HS-27A (cell line): ENCODE data around the gene NKIRAS2.
"Not testable (repeated sequence)": the region's sequence is repeated elsewhere in the genome, so short reads cannot be mapped to it uniquely, and the experiment has no call there.

Source experiments
- DNase-seq: peaks from one replicate; pipeline ENCODE4 v3.0.0-alpha.2; 2012; ENCODE audit warnings: low read depth, missing footprints

Gene NKIRAS2

DNA sequence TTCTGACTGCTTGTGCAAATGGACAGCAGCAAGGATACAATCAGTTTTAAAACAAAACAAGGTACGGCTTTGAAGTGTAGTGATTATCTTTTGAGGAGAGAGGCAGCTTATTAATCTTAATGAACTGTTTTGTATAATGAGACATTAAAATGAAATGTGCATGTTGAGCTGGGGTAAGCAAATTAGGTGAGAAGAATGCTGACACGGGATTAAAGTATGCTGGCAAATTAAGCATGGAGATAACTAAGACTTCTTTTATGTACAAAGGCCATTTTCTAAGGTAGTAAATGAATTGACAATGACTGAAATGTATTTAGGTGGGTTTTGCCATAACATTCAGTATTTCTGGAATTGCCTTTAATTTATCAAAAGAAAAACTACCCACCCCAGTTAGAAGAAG lies 21.4 kb upstream of the NKIRAS2 start:
- no peak for DNase-seq

DNA sequence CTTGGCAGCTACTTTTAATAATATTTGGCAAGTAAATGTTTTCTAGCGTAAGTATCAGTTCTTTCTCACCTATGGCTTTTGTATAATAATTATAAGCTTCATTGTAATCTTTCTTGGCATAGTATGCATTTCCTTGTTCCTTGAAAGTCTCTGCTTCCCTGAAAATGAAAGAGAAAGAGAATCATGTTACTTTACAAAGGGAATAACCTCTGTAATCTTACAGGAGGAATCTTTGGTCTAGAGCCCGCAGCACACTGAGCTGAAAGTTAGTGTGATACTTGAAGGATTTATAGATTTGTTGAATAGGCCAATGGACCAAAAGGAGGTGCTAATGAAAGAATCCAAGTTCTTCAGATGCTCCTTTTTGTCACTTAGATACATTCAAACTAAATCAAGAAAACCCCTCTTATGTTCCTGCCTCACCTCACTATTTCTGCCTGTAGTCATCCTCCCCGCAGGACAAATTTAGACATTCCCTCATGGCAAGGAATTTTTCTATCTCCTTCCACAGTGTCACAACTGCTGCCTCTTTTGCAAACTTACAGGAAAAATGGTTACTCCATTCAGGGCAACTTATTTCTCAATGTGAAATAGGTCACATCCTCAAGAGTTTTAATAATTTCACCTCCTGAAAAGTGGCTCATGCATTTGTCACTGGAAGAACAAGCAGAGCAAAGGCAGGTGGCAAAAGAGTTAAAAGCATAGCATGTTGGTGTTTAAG lies 19.3 kb upstream of the NKIRAS2 start:
- no peak for DNase-seq

DNA sequence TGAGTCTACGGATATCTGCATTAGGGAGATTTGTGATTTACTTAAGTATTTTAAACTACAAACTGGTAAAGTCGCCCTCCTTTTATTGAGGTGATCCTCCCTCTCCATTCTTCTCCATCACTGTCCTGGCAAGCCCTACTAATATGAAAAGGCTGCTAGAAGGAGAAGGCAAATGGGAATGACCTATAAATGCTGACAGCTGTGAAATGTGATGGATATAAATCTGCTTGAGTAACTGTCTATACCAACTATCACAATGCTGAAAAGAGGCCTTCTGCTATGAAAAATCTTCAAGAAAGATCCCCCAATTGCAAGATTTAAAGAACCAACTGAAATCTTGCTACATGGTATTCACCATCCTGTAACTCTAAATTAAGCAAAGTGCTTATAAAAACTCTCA lies 18.2 kb upstream of the NKIRAS2 start:
- DNase-seq, result no peak

DNA sequence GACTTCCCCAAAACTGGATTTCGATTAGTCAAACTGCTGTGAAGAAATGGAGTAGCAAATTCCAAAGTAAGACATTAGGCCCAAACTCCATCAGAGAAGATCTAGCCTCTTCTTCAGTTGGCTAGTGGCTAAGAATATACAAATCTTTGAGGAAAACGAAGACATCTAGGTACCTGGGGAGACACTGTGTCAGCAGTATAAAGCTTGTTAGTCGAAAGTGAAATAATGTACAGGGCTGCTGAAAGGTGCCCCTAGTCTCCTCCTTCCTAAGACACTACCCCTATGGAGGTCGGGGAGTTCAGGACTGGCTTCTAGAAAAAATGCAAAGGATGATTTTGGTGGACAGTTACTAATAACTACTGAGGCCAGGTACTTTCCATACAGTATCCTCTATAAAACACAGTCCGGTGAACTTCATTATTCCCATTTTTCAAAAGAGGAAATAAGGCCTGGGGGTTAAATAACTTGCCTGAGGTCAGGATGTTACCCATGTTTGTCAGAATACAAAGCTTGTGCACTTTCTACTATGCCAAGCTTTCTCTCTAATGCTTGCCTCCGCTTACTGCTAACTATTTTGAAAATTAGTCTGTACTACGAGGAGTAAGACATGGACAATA lies 17.6 kb upstream of the NKIRAS2 start:
- no peak for DNase-seq

DNA sequence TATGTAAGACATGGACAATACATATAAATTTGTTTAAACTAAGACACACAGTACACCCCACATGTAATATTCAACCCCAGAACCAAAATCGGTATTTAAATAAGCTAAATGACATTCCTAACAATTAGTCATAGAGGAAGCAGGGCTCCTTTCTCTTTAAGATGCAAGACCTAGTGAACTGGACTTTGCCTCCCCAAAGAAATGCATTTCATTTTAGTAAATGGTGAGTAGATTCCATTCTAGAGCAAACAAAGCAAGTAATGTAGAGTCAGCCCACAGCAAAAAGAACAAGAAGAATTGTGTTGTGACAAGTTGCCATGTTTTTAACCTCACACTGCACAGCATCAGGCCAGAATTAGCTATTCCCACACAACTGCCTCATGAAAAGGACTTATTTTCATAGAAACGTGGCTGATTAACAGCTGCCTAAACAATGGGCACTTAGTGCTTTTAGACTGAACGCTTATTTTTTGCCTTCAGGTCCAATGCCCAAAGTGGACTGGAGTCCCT lies 17.0 kb upstream of the NKIRAS2 start:
- DNase-seq, result no peak

DNA sequence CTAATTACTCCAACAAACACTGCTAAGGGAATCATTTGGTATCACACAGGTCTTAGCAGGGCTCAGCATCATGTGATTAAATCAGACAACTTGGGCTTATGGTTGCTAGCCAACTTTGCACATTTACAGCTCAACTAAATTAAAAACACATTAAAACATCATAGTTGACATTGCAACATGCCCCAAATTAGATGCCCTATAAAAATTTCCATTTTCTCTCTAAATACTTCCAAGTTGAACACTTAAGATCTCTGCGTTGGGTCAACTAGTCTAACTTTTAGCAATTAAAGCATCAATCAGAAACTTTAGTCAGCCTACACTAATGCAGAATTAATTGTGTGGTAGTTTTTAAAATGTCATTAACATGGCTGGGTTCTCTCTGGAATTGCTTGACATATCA lies 14.7 kb upstream of the NKIRAS2 start:
- DNase-seq, result no peak

DNA sequence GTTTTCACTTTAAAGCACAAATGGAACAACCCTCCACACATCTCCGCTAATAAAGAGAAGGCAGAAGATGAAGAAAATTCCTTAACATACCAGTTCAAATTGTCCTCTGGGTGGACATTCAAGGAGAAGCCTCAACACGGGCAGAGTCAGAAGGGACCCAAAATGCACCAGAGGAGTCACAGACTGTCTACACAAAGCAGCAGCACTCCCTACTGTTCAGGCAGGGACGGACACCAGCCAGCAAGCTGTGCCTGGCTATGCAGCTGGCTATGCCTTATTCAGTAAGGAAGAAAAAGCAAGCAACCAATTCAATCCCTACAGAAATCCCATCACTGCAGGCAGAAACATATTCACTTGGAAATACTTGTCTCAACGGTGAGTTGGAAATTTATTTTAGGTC lies 10.7 kb upstream of the NKIRAS2 start:
- no peak for DNase-seq

DNA sequence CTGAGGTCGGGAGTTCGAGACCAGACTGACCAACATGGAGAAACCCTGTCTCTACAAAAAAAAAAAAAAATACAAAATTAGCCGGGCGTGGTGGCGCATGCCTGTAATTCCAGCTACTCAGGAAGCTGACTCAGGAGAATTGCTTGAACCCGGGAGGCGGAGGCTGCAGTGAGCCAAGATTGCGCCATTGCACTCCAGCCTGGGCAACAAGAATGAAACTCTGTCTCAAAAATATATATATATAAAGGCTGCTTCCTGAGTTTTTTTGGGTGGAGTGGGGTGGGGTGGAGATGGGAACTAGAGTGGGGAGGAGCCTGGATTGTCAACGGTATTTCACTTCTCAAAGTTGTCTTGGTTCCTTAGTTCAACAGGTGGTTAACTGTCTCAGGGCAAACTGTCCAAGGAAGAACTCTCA lies 9.6 kb upstream of the NKIRAS2 start:
- DNase-seq, result not testable (repeated sequence)

DNA sequence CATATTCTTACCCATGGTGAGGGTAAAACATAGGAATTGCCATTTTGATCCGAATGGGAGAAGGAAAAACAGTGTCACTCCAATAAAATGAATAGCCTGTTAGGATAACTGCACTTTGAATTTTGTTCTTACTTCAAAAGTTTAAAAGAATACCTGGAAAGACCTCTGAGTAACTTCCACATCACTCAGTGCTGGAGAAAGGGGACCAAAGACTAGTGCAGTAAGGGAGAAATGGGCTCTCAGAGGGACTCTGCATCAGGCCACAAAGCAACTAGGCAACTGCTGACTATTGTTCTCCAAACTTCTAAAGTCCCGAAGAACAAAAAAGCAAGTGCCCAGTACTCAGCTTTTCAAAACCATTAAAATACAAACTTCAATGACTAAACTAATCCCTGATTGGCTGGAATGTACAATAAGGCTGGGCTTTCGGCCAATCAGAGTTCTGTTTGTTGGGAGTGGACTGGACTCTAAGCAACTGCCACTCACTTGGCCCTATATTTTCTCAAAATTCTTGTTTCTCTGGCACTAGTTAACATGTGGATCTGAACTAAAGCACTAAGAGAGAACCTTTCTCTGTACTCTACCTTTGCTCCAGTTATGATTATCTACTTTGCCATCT lies 8.9 kb upstream of the NKIRAS2 start:
- no peak for DNase-seq

DNA sequence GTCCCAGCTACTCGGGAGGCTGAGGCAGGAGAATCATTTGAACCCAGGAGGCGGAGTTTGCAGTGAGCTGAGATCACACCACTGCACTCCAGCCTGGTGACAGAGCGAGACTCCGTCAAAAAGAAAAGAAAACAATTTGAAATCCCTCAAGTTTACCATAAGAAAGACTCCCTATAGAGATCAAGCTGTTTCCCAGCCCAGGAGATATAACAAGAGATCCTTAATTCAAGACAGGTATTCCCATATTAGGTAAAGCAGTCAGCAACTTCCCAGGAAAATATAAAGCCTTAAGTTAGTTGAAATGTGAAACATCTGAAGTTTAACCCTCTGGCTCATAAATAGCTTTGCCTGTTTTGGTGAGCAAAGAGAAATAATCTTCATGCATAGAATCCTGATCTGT lies 7.5 kb upstream of the NKIRAS2 start:
- not testable (repeated sequence) for DNase-seq

DNA sequence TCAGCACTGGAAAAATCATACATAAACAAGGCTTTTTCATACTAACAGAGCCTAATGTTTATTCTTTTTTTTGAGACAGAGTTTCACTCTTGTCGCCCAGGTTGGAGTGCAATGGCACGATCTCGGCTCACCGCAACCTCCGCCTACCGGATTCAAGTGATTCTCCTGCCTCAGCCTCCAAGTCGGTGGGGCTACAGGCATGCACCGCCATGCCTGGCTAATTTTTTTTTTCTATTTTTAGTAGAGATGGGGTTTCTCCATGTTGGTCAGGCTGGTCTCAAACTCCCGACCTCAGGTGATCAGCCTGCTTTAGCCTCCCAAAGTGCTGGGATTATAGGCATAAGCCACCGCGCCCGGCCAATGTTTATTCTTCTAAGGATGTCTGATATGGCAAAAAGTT lies 6.2 kb upstream of the NKIRAS2 start:
- DNase-seq, result not testable (repeated sequence)

DNA sequence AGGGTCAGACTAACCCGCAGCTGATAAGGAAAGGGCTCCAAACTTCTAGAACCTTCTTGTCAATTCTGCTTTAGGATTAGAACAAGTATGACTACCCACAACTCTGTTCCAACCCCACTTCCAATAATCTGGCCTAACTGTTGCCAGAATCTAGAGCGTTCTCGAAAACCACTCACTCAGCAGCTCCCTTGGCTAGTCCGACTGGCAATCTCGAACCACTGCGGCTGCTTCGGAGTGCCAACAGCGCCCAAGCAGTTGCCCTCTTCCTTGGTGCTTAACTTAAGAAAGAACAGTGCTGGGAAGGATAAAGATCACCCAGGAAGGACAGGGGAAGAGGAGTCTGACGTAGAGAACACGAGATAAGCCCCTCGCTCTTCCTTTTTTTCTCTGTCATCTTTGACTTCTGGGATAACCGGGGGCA lies 3.5 kb upstream of the NKIRAS2 start:
- no peak for DNase-seq

DNA sequence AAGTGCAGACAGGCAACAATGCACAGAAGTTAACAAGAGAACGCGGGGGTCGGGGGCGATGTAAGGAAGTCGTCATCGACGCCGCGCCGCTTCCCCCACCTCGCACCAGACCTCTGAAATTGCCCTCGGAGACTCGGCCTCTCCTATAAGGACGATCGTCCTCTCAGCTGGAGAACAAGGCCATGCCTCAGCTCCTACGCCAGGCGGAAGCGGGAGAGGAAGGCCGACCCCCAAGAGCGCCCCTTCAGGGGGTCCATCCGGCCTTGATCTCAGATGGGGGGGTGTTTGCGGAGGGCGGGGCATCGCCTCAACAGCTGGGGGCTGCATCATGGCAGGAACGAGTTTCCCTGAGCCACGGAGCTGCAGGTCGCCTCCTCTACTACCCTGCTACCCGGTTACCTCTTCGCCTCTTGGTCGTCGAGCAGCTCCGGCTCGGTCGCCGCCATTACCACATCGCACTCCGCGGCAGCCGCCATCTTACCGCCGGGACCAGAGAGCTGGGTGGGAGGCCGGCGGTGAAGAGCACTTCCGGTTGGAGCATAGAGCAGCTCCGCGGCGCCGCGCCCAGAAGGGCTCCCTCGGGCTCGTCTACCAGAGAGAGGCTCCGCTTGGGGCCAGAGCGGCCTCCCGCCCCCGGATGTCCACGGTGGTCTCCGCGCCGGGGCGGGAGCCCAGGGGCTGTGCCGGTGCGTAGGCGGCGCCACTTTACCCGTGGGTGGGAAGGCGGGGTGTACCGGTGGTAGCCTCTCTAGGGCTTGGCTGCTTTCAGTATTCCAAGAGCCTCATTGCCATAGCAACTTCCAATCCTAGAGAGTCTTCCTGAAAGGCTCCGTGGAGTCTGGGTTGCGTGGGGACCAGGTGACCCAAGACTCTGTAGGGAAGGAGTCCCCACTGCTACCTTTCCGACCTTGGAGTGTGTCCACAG lies 2.7 kb upstream of the NKIRAS2 start, which contains the start of gene DNAJC7:
Gene DNAJC7, minus strand, starts transcription at position 499 of the 925 bp plus-strand sequence. Its CDS starts 23 bp downstream, at position 476.
- DNase-seq, result peak; percentile 40

DNA sequence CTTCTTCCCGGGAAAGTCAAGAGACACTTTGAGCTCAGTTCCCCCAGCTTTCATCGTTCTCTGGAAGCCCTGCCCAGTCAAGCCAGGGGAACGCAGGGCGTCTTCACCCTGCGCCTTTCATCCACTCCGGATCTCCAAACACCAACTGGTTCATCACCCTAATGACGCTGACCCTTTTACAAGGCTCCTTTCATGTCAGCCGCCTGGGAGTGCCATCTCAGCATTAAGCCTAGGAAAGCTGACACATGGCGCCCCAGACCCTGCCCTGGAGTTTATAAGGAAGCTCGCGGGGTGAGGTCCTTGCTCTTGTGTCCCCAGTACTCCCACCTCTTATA lies 2.1 kb upstream of the NKIRAS2 start:
- no peak for DNase-seq

DNA sequence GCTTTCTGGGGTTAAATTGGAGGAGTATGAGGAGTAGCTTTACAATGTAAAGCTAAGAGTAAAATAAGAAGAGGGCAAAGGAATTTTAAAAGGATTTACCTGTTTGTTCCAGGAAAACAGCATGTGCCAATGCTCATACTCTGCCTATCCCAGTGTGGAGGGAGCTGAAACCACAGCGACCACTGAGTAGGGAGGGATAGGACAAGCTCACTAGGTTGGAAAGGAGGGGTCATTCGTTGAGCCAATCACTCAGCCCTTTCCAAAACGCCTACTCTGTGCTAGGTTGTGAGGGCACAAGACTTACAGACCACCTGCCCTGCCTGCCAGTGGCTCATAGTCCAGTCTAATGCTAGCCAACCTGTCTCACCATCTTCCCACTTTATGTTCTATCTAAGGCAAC lies 1.6 kb upstream of the NKIRAS2 start:
- DNase-seq, result no peak

DNA sequence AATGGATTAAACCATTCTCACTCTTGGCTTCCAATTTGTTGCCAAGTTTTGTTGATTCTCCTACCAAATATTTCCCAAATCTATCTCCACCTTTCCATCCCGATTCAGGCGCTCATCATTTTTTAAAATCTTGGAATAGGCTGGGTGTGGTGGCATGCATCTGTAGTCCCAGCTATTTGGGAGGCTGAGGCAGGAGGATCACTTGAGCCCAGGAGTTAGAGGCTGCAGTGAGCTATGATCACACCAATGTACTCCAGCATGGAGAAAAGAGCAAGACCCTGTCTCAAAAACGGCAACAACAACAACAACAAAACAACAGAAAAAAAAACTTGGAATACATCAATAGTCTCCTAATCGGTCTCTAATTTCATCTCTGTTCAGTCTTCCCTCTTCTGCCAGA lies 902 bp upstream of the NKIRAS2 start:
- no peak for DNase-seq

DNA sequence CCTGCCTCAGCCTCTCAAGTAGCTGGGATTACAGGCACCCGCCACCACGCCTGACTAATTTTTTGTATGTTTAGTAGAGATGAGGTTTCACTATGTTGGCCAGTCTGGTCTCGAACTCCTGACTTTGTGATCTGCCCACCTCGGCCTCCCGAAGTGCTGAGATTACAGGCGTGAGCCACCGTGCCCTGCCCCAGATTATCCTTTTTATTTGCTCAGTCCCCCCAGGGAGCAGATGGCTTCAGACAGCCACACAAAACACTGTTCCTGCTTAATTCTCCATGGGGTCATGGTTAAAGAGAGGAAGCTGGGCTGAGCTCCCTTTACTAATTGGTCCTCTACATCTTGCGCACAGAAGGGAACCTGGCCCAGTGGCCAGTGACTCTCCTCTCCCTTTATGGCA lies 955 bp downstream of the NKIRAS2 start:
- not testable (repeated sequence) for DNase-seq

DNA sequence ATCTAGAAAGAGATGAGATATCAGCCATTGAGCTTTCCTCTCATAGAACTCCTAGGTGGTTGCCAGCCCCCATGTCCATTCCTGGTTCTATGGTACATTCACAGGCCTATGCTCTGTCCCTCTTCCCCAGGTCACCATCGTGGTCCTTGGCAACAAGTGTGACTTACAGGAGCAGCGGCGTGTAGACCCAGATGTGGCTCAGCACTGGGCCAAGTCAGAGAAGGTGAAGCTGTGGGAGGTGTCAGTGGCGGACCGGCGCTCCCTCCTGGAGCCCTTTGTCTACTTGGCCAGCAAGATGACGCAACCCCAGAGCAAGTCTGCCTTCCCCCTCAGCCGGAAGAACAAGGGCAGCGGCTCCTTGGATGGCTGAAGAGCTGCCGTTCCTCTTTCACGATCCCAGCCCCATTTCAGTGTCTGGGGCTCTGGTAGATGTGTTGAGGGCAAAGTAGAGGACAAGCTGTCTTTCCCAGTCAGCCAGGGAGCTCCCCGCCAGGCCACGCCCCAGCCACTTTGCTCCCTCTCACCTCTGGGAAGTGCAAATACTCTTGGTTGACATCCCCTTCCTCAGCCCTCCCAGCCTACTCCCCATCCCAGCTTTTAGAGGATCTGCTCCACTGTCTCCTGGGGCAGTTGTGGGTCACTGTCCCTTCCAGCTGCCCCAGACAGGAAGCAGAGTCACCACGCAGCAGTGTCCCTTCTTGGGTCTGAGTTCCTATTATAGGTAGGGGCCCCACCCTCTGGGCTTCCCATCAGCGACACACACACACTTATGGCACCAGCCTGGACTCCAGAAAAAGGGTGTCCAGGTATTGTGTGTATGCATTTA lies 3.8 kb downstream of the NKIRAS2 start:
- DNase-seq, result no peak

DNA sequence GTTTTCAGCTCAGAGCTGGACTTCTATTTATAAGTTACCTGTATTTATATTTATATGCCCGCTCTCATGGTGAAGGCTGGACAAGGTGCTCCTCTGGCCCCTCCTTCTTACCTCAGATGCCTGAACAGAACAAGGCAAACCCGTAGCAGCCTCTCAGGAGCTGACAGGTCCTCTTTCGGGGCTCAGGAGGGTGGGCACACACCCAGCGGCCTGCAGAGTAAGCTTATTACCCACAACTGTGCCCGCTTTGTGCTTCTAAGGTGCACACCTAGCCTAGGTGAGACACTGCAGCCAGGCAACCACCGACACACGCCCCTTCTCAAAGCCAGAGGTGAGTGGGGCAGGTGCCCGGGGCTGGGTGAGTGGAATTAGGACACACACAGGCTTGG lies 5.3 kb downstream of the NKIRAS2 start:
- no peak for DNase-seq

DNA sequence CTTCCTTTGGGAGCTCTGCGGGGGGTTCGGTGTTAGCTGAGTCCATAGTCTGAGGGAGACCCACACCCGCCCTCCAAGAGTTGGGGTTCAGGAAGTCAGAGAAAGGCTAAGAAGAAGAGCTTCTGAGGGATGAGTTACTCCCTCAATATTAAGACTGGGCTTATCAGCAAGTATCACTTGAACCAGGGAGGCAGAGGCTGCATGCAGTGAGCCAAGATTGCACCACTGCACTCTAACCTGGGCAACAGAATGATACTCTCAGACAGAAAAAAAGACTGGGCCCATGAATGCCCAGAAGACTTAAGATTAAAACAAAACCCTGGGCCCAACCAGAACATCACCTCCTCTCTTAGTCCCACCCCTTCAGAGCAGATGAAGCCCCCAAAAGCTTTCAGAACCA lies 6.0 kb downstream of the NKIRAS2 start:
- no peak for DNase-seq

DNA sequence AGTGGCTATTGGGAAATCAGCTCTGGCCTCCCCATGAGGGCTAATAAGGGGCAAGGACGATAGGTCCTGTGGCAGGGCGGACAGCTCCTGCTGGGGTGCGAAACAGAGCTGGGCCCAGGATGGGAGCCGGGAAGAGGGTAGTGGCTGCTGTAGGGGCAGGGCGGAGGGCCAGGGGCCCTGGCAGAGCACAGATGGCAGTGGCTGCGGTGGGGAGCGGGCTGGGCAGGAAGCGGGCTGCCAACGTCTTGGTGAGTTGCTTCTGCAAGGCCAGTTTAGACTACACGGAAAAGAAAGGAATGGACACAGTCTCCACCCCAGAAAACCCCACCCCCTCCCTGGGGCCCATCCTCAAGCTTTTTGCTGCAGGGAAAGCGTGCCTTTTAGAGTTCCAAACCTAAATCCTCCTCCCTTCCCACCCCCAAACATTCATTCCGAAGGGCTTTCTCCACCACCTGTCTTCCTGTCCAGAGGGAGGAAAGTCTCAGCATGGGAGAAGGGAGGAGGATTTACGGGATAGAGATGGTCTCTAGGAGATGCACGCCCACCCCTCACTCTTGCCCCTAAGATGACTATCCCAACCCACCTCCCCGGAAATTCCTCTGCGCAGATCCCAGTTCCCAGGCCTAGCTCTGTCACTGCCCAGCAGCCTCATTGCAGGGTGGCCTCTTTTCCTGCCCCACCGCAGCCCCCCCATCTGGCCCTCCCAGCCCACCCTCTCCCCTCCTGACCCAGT lies 7.1 kb downstream of the NKIRAS2 start:
- DNase-seq, result no peak
